Neural progenitor cell (in vitro differentiated cells): Measurements from ENCODE around the gene SRCIN1. TPM values are rescaled to one million over a fixed set of nuclear protein-coding genes. Genes with fewer than 3 reads are reported as not detected.
"Not testable (repeated sequence)": the region's sequence is repeated elsewhere in the genome, so short reads cannot be mapped to it uniquely, and the experiment has no call there.

ENCODE experiments used
- DNase-seq: peaks from one replicate; pipeline ENCODE4 v3.0.0-alpha.2; 2016; ENCODE audit warnings: low spot score
- H2AFZ ChIP-seq: fragments of 200-600 bp; sonication (generic); replicated peaks from 2 replicates; pipeline ENCODE4 v1.6.1; 2016; ENCODE audit warnings: antibody characterized with exemption
- H3F3A ChIP-seq: fragments of 200-600 bp; sonication (generic); 2 replicates; pipeline ENCODE4 v1.6.1; 2016; ENCODE audit warnings: antibody characterized with exemption, low read depth
- H3K27ac ChIP-seq: fragments of 200-600 bp; sonication (generic); 2 replicates; pipeline ENCODE4 v1.5.1; 2016; ENCODE audit warnings: mild to moderate bottlenecking
- H3K27me3 ChIP-seq: fragments of 200-600 bp; sonication (generic); 2 replicates; pipeline ENCODE4 v1.6.1; 2016; ENCODE audit warnings: mild to moderate bottlenecking, moderate library complexity
- H3K36me3 ChIP-seq: fragments of 200-600 bp; sonication (generic); 2 replicates; pipeline ENCODE4 v1.5.1; 2016
- H3K4me1 ChIP-seq: fragments of 200-600 bp; sonication (generic); 2 replicates; pipeline ENCODE4 v1.6.1; 2016; ENCODE audit warnings: mixed run types
- H3K4me2 ChIP-seq: fragments of 200-600 bp; sonication (generic); 2 replicates; pipeline ENCODE4 v1.6.1; 2016
- H3K4me3 ChIP-seq: fragments of 200-600 bp; sonication (generic); 2 replicates; pipeline ENCODE4 v1.5.1; 2016
- H3K79me2 ChIP-seq: fragments of 200-600 bp; sonication (generic); 2 replicates; pipeline ENCODE4 v1.6.1; 2016; ENCODE audit warnings: low read depth
- H3K9ac ChIP-seq: fragments of 200-600 bp; sonication (generic); 2 replicates; pipeline ENCODE4 v1.6.1; 2016
- H3K9me3 ChIP-seq: fragments of 200-600 bp; sonication (generic); 2 replicates; pipeline ENCODE4 v1.5.1; 2016; ENCODE audit warnings: low read depth
- H4K20me1 ChIP-seq: fragments of 200-600 bp; sonication (generic); 2 replicates; pipeline ENCODE4 v1.6.1; 2016; ENCODE audit warnings: low read depth
- H3K27ac Mint-ChIP-seq: 3 replicates; pipeline ENCODE4 v1.8.0; 2021; ENCODE audit warnings: mixed read lengths
- H3K27me3 Mint-ChIP-seq: 2 replicates; pipeline ENCODE4 v1.8.0; 2022; ENCODE audit warnings: low read depth, mild to moderate bottlenecking, inconsistent platforms, moderate library complexity, mixed read lengths; ENCODE audit not compliant: insufficient read depth
- H3K36me3 Mint-ChIP-seq: 3 replicates; pipeline ENCODE4 v1.8.0; 2021; ENCODE audit warnings: mixed read lengths
- H3K4me1 Mint-ChIP-seq: 3 replicates; pipeline ENCODE4 v1.8.0; 2021; ENCODE audit warnings: mixed read lengths
- H3K4me3 Mint-ChIP-seq: 3 replicates; pipeline ENCODE4 v1.8.0; 2021; ENCODE audit warnings: mild to moderate bottlenecking, moderate library complexity, mixed read lengths
- H3K9me3 Mint-ChIP-seq: 3 replicates; pipeline ENCODE4 v1.8.0; 2020; ENCODE audit warnings: mixed read lengths
- CTCF ChIP-seq: fragments of 200-600 bp; sonication (generic); IDR thresholded peaks from 2 replicates; pipeline ENCODE4 v1.5.1; 2017; ENCODE audit warnings: antibody characterized with exemption, mild to moderate bottlenecking
- EZH2 ChIP-seq: fragments of 200-600 bp; sonication (generic); IDR thresholded peaks from 2 replicates; pipeline ENCODE4 v1.6.1; 2017; ENCODE audit warnings: antibody characterized with exemption, mild to moderate bottlenecking, moderate library complexity
- EZH2phosphoT487 ChIP-seq: fragments of 200-600 bp; sonication (generic); IDR thresholded peaks from 2 replicates; pipeline ENCODE4 v1.6.1; 2017; ENCODE audit warnings: antibody characterized with exemption
- total RNA-seq: library from RNA; depleted of rRNA; stranded (reverse); fragments of >200 nt; gene quantifications from 2 replicates; pipeline ENCODE4 v1.2.3, GENCODE V29; 2015; ENCODE audit warnings: low replicate concordance

SRCIN1 gene
- total RNA-seq, 1 donor from 2014 or later, result 3.8 TPM

GRCh38 chr17:38532451-38532850, 73.3 kb downstream of the SRCIN1 start:
- peak overlapping the region; percentile 25 for H3K27ac Mint-ChIP-seq
- H3K27ac ChIP-seq, result peak overlapping the region; percentile 85
- peaks cover 61% of the 10 kb centered on the region for H3K4me1 ChIP-seq
- DNase-seq, result no peak
- H3K27me3 Mint-ChIP-seq, result peaks cover 19% of the 10 kb centered on the region
- no peaks in the 10 kb centered on the region for H3K9me3 ChIP-seq
- no peak overlapping the region for H3K9ac ChIP-seq
- peaks cover 46% of the 10 kb centered on the region for H3F3A ChIP-seq
- no peak overlapping the region for H2AFZ ChIP-seq
- no peaks in the 10 kb centered on the region for H3K79me2 ChIP-seq
- no peak overlapping the region for H3K4me3 ChIP-seq
- TF ChIP-seq CTCF, result no peak
- TF ChIP-seq EZH2, result no peak
- TF ChIP-seq EZH2phosphoT487, result no peak
- no peaks in the 10 kb centered on the region for H3K9me3 Mint-ChIP-seq
- no peaks in the 10 kb centered on the region for H4K20me1 ChIP-seq
- peaks cover 2% of the 10 kb centered on the region for H3K36me3 Mint-ChIP-seq
- no peaks in the 10 kb centered on the region for H3K36me3 ChIP-seq
- no peak overlapping the region for H3K4me3 Mint-ChIP-seq
- peaks cover 64% of the 10 kb centered on the region for H3K4me1 Mint-ChIP-seq
- peak overlapping the region; percentile 55 for H3K4me2 ChIP-seq
- no peaks in the 10 kb centered on the region for H3K27me3 ChIP-seq

GRCh38 chr17:38531761-38532160, 74.0 kb downstream of the SRCIN1 start:
- not testable (repeated sequence) for H3K27me3 ChIP-seq, H3K4me3 ChIP-seq, H3K9ac ChIP-seq, H3K79me2 ChIP-seq, H4K20me1 ChIP-seq, H3K36me3 ChIP-seq, H3K4me3 Mint-ChIP-seq, H2AFZ ChIP-seq, H3K27ac ChIP-seq, H3K9me3 Mint-ChIP-seq, DNase-seq, H3K9me3 ChIP-seq, H3K36me3 Mint-ChIP-seq
- Mint-ChIP-seq H3K27ac (peak overlapping the region; percentile 63), H3K27me3 (peaks cover 19% of the 10 kb centered on the region), H3K4me1 (peaks cover 63% of the 10 kb centered on the region)
- H3K4me2 ChIP-seq, result peak overlapping the region; percentile 59
- peaks cover 61% of the 10 kb centered on the region for H3K4me1 ChIP-seq
- peaks cover 46% of the 10 kb centered on the region for H3F3A ChIP-seq

- not testable (repeated sequence) for H3K9ac ChIP-seq, H4K20me1 ChIP-seq, H3K9me3 Mint-ChIP-seq, DNase-seq, H3K36me3 Mint-ChIP-seq, H3K4me3 ChIP-seq, H3K27me3 ChIP-seq, H2AFZ ChIP-seq, H3K9me3 ChIP-seq, H3K27ac ChIP-seq, H3K79me2 ChIP-seq, H3K36me3 ChIP-seq, H3K4me3 Mint-ChIP-seq
- Histone ChIP-seq H3F3A (peaks cover 39% of the 10 kb centered on the region), H3K4me1 (peaks cover 52% of the 10 kb centered on the region), H3K4me2 (peak overlapping the region; percentile 38)
- Mint-ChIP-seq H3K4me1 (peaks cover 54% of the 10 kb centered on the region), H3K27ac (peak overlapping the region; percentile 91), H3K27me3 (peaks cover 19% of the 10 kb centered on the region)
Observed at GRCh38 chr17:38530856-38531255, 74.9 kb downstream of the SRCIN1 start.

- peaks cover 43% of the 10 kb centered on the region for H3K4me1 Mint-ChIP-seq
- H3K4me2 ChIP-seq, H3K9me3 Mint-ChIP-seq, H3K27me3 ChIP-seq, H3K36me3 Mint-ChIP-seq, H3K9me3 ChIP-seq, H3K4me3 Mint-ChIP-seq, H2AFZ ChIP-seq, H4K20me1 ChIP-seq, H3K9ac ChIP-seq, H3K36me3 ChIP-seq, H3K27ac ChIP-seq, H3K79me2 ChIP-seq, H3K4me3 ChIP-seq: not testable (repeated sequence)
- H3F3A ChIP-seq, result peaks cover 16% of the 10 kb centered on the region
- peaks cover 12% of the 10 kb centered on the region for H3K27me3 Mint-ChIP-seq
- H3K4me1 ChIP-seq, result peaks cover 36% of the 10 kb centered on the region
- DNase-seq, result peak; percentile 23
- peak overlapping the region; percentile 53 for H3K27ac Mint-ChIP-seq
Observed at GRCh38 chr17:38528141-38528540, 77.6 kb downstream of the SRCIN1 start.

- H2AFZ ChIP-seq, H3K4me3 ChIP-seq, H3K9me3 Mint-ChIP-seq, H3K9ac ChIP-seq, H3K36me3 Mint-ChIP-seq, H3K27me3 ChIP-seq, H3K36me3 ChIP-seq, H3K9me3 ChIP-seq, H3K4me2 ChIP-seq, H3K27ac ChIP-seq, H3K79me2 ChIP-seq, DNase-seq, H4K20me1 ChIP-seq, H3K4me3 Mint-ChIP-seq, H3F3A ChIP-seq: not testable (repeated sequence)
- H3K27me3 Mint-ChIP-seq, result peaks cover 14% of the 10 kb centered on the region
- H3K27ac Mint-ChIP-seq, result peak overlapping the region; percentile 60
- H3K4me1 ChIP-seq, result peaks cover 20% of the 10 kb centered on the region
- peaks cover 28% of the 10 kb centered on the region for H3K4me1 Mint-ChIP-seq
Observed at GRCh38 chr17:38526526-38526925, 79.2 kb downstream of the SRCIN1 start.
